HepG2 (cell line): ENCODE results near the gene PKP4. TPM values are rescaled to one million over a fixed set of nuclear protein-coding genes. Genes with fewer than 3 reads are reported as not detected.

Experiments used
- ATAC-seq: fragments of 200-7000 bp; cut with Tn5 transposase; 3 replicates; pipeline ENCODE4 v1.9.1; 2020; ENCODE audit warnings: mild to moderate bottlenecking, moderate library complexity
- BruUV-seq: library from RNA; stranded (reverse); fragments of 400-500 nt; replicated peaks from 2 replicates; lab custom pipeline; 2021; lab: Mats Ljungman, UMichigan
- CTCF ChIA-PET: fragments of 300-600 bp; formaldehyde crosslinking; extraction: SDS; loops from one replicate; lab custom pipeline; 2021; ENCODE audit warnings: low total read pairs, inconsistent platforms, low intra/inter-chr PET ratio; lab: Yijun Ruan, JAX
- POLR2A ChIA-PET: fragments of 350-600 bp; sonication (Branson Sonifier 250); formaldehyde crosslinking; loops from one replicate; lab custom pipeline; 2020; ENCODE audit warnings: antibody characterized with exemption, inconsistent platforms; lab: Yijun Ruan, JAX
- DNase-seq: peaks from one replicate; pipeline ENCODE4 v3.0.0-alpha.2; 2015; ENCODE audit warnings: low spot score
- FAIRE-seq: peaks from 3 replicates; lab custom pipeline; 2011; peaks lifted over from hg19 to GRCh38; lab: Jason Lieb, UNC
- H2AFZ ChIP-seq: one replicate; pipeline ENCODE4 v1.6.1; 2011; ENCODE audit warnings: low read length, inconsistent platforms
- H3K27ac ChIP-seq: fragments of 300-600 bp; 3 replicates; pipeline ENCODE4 v1.8.0; 2011; ENCODE audit warnings: mixed run types, mild to moderate bottlenecking, mixed read lengths, low read length, inconsistent platforms; ENCODE audit not compliant: insufficient read depth; ENCODE audit errors: extremely low read length
- H3K27me3 ChIP-seq, 2 experiments: fragments of 200-600 bp in 1 of 2; 2 replicates in 1 of 2; 3 replicates in 1 of 2; pipeline versions ENCODE4 v1.6.0 to v1.8.0; 2011; ENCODE audit warnings: low read length in 2 of 2, mild to moderate bottlenecking in 2 of 2, moderate library complexity in 2 of 2, inconsistent platforms in 1 of 2; ENCODE audit not compliant: insufficient read depth in 2 of 2, control insufficient read depth in 1 of 2
- H3K36me3 ChIP-seq, 2 experiments: fragments of 200-600 bp in 1 of 2; replicated peaks in 1 of 2; 2 replicates in 1 of 2; 3 replicates in 1 of 2; pipeline versions ENCODE4 v1.5.1 to v1.8.0; 2011; ENCODE audit warnings: low read length in 2 of 2, inconsistent platforms in 1 of 2; ENCODE audit not compliant: insufficient read depth in 2 of 2, control insufficient read depth in 1 of 2
- H3K4me1 ChIP-seq: 2 replicates; pipeline ENCODE4 v1.5.1; 2012; ENCODE audit warnings: low read length, inconsistent platforms; ENCODE audit not compliant: insufficient read depth
- H3K4me2 ChIP-seq: 2 replicates; pipeline ENCODE4 v1.6.0; 2011; ENCODE audit warnings: low read depth, low read length, inconsistent platforms
- H3K4me3 ChIP-seq, 3 experiments: fragments of 200-600 bp in 1 of 3; sonication (generic), shearing (Covaris generic) in 1 of 3; replicated peaks in 1 of 3; 2 replicates each; pipeline ENCODE4 v1.5.1; 2011 to 2016; ENCODE audit warnings: low read length in 3 of 3, inconsistent platforms in 2 of 3, low read depth in 2 of 3, mild to moderate bottlenecking in 2 of 3, control low read depth in 1 of 3, mixed read lengths in 1 of 3; ENCODE audit not compliant: insufficient read depth in 1 of 3
- H3K79me2 ChIP-seq: one replicate; pipeline ENCODE4 v1.6.1; 2011; ENCODE audit warnings: low read length, inconsistent platforms; ENCODE audit not compliant: insufficient read depth
- H3K9ac ChIP-seq: 2 replicates; pipeline ENCODE4 v1.6.0; 2011; ENCODE audit warnings: mild to moderate bottlenecking, low read depth, low read length, inconsistent platforms; ENCODE audit not compliant: insufficient read depth
- H3K9me3 ChIP-seq: 2 replicates; pipeline ENCODE4 v1.5.1; 2012; ENCODE audit warnings: mild to moderate bottlenecking, low read length
- H4K20me1 ChIP-seq: 2 replicates; pipeline ENCODE4 v1.6.0; 2011; ENCODE audit warnings: inconsistent platforms, mild to moderate bottlenecking, low read length, moderate library complexity; ENCODE audit not compliant: insufficient read depth
- CTCF ChIP-seq: sonication (generic); formaldehyde crosslinking; IDR thresholded peaks from 2 replicates; pipeline ENCODE4 v1.5.0; 2020; ENCODE audit warnings: mild to moderate bottlenecking, missing genetic modification reagents, moderate library complexity
- HOXD1 ChIP-seq: sonication (generic); formaldehyde crosslinking; IDR thresholded peaks from 2 replicates; pipeline ENCODE4 v1.5.0; 2020; ENCODE audit warnings: missing genetic modification reagents
- RAD21 ChIP-seq: fragments of 450-650 bp; formaldehyde crosslinking; IDR thresholded peaks from 2 replicates; pipeline ENCODE4 v1.5.0; 2020; ENCODE audit warnings: mild to moderate bottlenecking
- SIX4 ChIP-seq: sonication (generic); formaldehyde crosslinking; IDR thresholded peaks from 2 replicates; pipeline ENCODE4 v1.4.0; 2020; ENCODE audit warnings: missing genetic modification reagents
- STAG1 ChIP-seq: sonication (generic); formaldehyde crosslinking; IDR thresholded peaks from 2 replicates; pipeline ENCODE4 v1.4.0; 2020; ENCODE audit warnings: missing genetic modification reagents
- XRCC5 ChIP-seq: fragments of 200-400 bp; formaldehyde crosslinking; optimal IDR thresholded peaks from 2 replicates; pipeline ENCODE3; 2017; ENCODE audit warnings: mild to moderate bottlenecking, low read length
- ZBTB10 ChIP-seq: sonication (generic); formaldehyde crosslinking; IDR thresholded peaks from 2 replicates; pipeline ENCODE4 v1.4.0; 2020; ENCODE audit warnings: missing genetic modification reagents, borderline replicate concordance
- ZBTB49 ChIP-seq: sonication (generic); formaldehyde crosslinking; IDR thresholded peaks from 2 replicates; pipeline ENCODE4 v1.4.0; 2020; ENCODE audit warnings: missing genetic modification reagents, borderline replicate concordance
- ZSCAN22 ChIP-seq: sonication (generic); formaldehyde crosslinking; IDR thresholded peaks from 2 replicates; pipeline ENCODE4 v1.4.0; 2020; ENCODE audit warnings: mild to moderate bottlenecking, missing genetic modification reagents
- WGBS: methylation state at CpG from one replicate; pipeline ENCODE4 v1.1.6; 2017; ENCODE audit warnings: low lambda C conversion rate; 5-methylcytosine and 5-hydroxymethylcytosine counted together
- in situ Hi-C: cut with HindIII; loops from 2 replicates; pipeline ENCODE4 v1.10.0; 2017; ENCODE audit warnings: low pct_unique_long_range_greater_than_20kb; ENCODE audit not compliant: extremely low pct_ligation_motif_present
- intact Hi-C: fragments of 100-400 bp; cut with micrococcal nuclease; formaldehyde crosslinking; loops from one replicate; pipeline ENCODE4 v1.10.0; 2022; ENCODE audit not compliant: unreplicated experiment
- polyA plus RNA-seq, 8 experiments: library from polyadenylated mRNA; depleted of rRNA in 3 of 8; stranded (reverse) in 7 of 8; unstranded in 1 of 8; fragments of >200 nt; fragmentation: Illumina TruSeq in 4 of 8; extraction: Trizol in 4 of 8; gene quantifications; 2 replicates each; pipeline versions ENCODE4 v1.2.1 to v1.2.3, GENCODE V29; 2011 to 2016; ENCODE audit warnings: low read depth in 4 of 8, missing spikeins in 1 of 8, mixed read lengths in 1 of 8; ENCODE audit not compliant: insufficient read depth in 1 of 8
- total RNA-seq, 5 experiments: library from RNA; depleted of rRNA; stranded (reverse); fragments of >200 nt; fragmentation: Illumina TruSeq; extraction: Trizol; gene quantifications; 2 replicates each; pipeline ENCODE4 v1.2.3, GENCODE V29; 2016; ENCODE audit warnings: low read depth in 1 of 5

Gene PKP4
- total and polyA plus RNA-seq, 2 of the 13 experiments (the other 11 are each of a cell fraction or from before 2014, with no cell fraction given), result 80.9 to 90.5 TPM

GRCh38 chr2:158573739-158574138 lies 117.0 kb downstream of the PKP4 start:
- POLR2A ChIA-PET, result no interaction called here
- BruUV-seq, result no TSS peak
- no peaks in the 10 kb centered on the region for H3K9me3 ChIP-seq
- H3K79me2 ChIP-seq, result peaks cover 6% of the 10 kb centered on the region
- ATAC-seq (peak; percentile 83), DNase-seq (no peak), FAIRE-seq (no peak)
- no peaks in the 10 kb centered on the region for H3K4me1 ChIP-seq
- CTCF ChIA-PET, result no interaction called here
- no peaks in the 10 kb centered on the region for H3K27me3 ChIP-seq
- no peak overlapping the region for H3K9ac ChIP-seq
- H4K20me1 ChIP-seq, result peaks cover 5% of the 10 kb centered on the region
- H3K4me3 ChIP-seq, result no peak overlapping the region
- intact Hi-C loops, result no loop called here
- in situ Hi-C loops, result no loop called here
- TF ChIP-seq RAD21 (peak; percentile 24; the same call in 1 of the 2 replicates), ZBTB49 (CRISPR knock-in tag) (no peak), STAG1 (CRISPR knock-in tag) (peak; percentile 57), ZSCAN22 (no peak), CTCF (CRISPR knock-in tag) (peak; percentile 52), HOXD1 (no peak), SIX4 (CRISPR knock-in tag) (no peak), XRCC5 (no peak), ZBTB10 (CRISPR knock-in tag) (no peak)
- WGBS, result 100% methylated on average over 1 of the region's 1 CpG
- no peak overlapping the region for H3K27ac ChIP-seq
- no peak overlapping the region for H3K4me2 ChIP-seq
- peaks cover 3 to 10% of the 10 kb centered on the region in 2 experiments; a peak in 4 of 5 replicates for H3K36me3 ChIP-seq
- no peak overlapping the region for H2AFZ ChIP-seq
